Measurements from ENCODE around the gene TSHZ2. TPM values are rescaled to one million over a fixed set of nuclear protein-coding genes. Genes with fewer than 3 reads are reported as not detected.

The TSHZ2 gene
- total RNA-seq, 1 donor from 2014 or later: 1.2 TPM

GRCh38 chr20:53044296-53044695, 72.1 kb downstream of the TSHZ2 start:
- FAIRE-seq (no peak), DNase-seq (ENCODE audit: low read depth) (no peak)
- H3K36me3 ChIP-seq (ENCODE audit: insufficient read depth, low read length): no peaks in the 10 kb centered on the region
- H3K4me3 ChIP-seq (ENCODE audit: insufficient read depth, low read depth, low read length): no peak overlapping the region
- H3K27ac ChIP-seq (ENCODE audit: low read depth, low read length): no peak overlapping the region
- no peak overlapping the region for H3K9ac ChIP-seq (ENCODE audit: low read length)
- no peaks in the 10 kb centered on the region for H4K20me1 ChIP-seq (ENCODE audit: insufficient read depth, low read length)
- no peaks in the 10 kb centered on the region for H3K36me3 Mint-ChIP-seq (ENCODE audit: low read depth, unreplicated experiment)
- H3K27ac Mint-ChIP-seq (ENCODE audit: unreplicated experiment): no peak overlapping the region
- H3K9me3 ChIP-seq (ENCODE audit: insufficient read depth, low read depth, low read length): peaks cover 3% of the 10 kb centered on the region
- H3K4me1 ChIP-seq (ENCODE audit: insufficient read depth, low read length): no peaks in the 10 kb centered on the region
- TF ChIP-seq CTCF (IDR thresholded peaks at IDR 0.05; ENCODE audit: insufficient read depth, low read depth, low read length) (no peak), EZH2 (IDR thresholded peaks at IDR 0.05; ENCODE audit: insufficient read depth, low read length) (no peak)
- H3K79me2 ChIP-seq (ENCODE audit: insufficient read depth, low read length): no peaks in the 10 kb centered on the region
- peaks cover 4% of the 10 kb centered on the region for H3K27me3 Mint-ChIP-seq (ENCODE audit: low read depth, unreplicated experiment)
- no peaks in the 10 kb centered on the region for H3K4me1 Mint-ChIP-seq (ENCODE audit: low read depth, unreplicated experiment)
- no peak overlapping the region for H3K4me2 ChIP-seq (ENCODE audit: low read length)
- H3K9me3 Mint-ChIP-seq (ENCODE audit: unreplicated experiment): peaks cover 5% of the 10 kb centered on the region
- no peak overlapping the region for H3K4me3 Mint-ChIP-seq (ENCODE audit: unreplicated experiment)
- H3K27me3 ChIP-seq (ENCODE audit: insufficient read depth, low read length): no peaks in the 10 kb centered on the region
- no peak overlapping the region for H2AFZ ChIP-seq (ENCODE audit: low read depth, low read length)

- H3K4me3 ChIP-seq (ENCODE audit: insufficient read depth, low read depth, low read length): no peak overlapping the region
- no peak overlapping the region for H3K9ac ChIP-seq (ENCODE audit: low read length)
- DNase-seq (ENCODE audit: low read depth): no peak
- Mint-ChIP-seq H3K9me3 (ENCODE audit: unreplicated experiment) (peaks cover 5% of the 10 kb centered on the region), H3K4me3 (ENCODE audit: unreplicated experiment) (no peak overlapping the region), H3K4me1 (ENCODE audit: low read depth, unreplicated experiment) (no peaks in the 10 kb centered on the region), H3K27me3 (ENCODE audit: low read depth, unreplicated experiment) (peaks cover 4% of the 10 kb centered on the region), H3K36me3 (ENCODE audit: low read depth, unreplicated experiment) (no peaks in the 10 kb centered on the region), H3K27ac (ENCODE audit: unreplicated experiment) (no peak overlapping the region)
- no peaks in the 10 kb centered on the region for H3K36me3 ChIP-seq (ENCODE audit: insufficient read depth, low read length)
- no peaks in the 10 kb centered on the region for H3K27me3 ChIP-seq (ENCODE audit: insufficient read depth, low read length)
- no peak overlapping the region for H3K4me2 ChIP-seq (ENCODE audit: low read length)
- no peaks in the 10 kb centered on the region for H3K79me2 ChIP-seq (ENCODE audit: insufficient read depth, low read length)
- H2AFZ ChIP-seq (ENCODE audit: low read depth, low read length): no peak overlapping the region
- H3K27ac ChIP-seq (ENCODE audit: low read depth, low read length): no peak overlapping the region
- H3K4me1 ChIP-seq (ENCODE audit: insufficient read depth, low read length): no peaks in the 10 kb centered on the region
- FAIRE-seq: no peak
- no peaks in the 10 kb centered on the region for H4K20me1 ChIP-seq (ENCODE audit: insufficient read depth, low read length)
- peaks cover 3% of the 10 kb centered on the region for H3K9me3 ChIP-seq (ENCODE audit: insufficient read depth, low read depth, low read length)
- TF ChIP-seq CTCF (IDR thresholded peaks at IDR 0.05; ENCODE audit: insufficient read depth, low read depth, low read length) (no peak), EZH2 (IDR thresholded peaks at IDR 0.05; ENCODE audit: insufficient read depth, low read length) (no peak)
These were observed 73.8 kb downstream of the TSHZ2 start for GRCh38 chr20:53045941-53046340.

- no peak overlapping the region for H3K27ac ChIP-seq (ENCODE audit: low read depth, low read length)
- no peaks in the 10 kb centered on the region for H3K27me3 ChIP-seq (ENCODE audit: insufficient read depth, low read length)
- H3K4me2 ChIP-seq (ENCODE audit: low read length): no peak overlapping the region
- H3K9ac ChIP-seq (ENCODE audit: low read length): no peak overlapping the region
- no peak overlapping the region for H2AFZ ChIP-seq (ENCODE audit: low read depth, low read length)
- Mint-ChIP-seq H3K27me3 (ENCODE audit: low read depth, unreplicated experiment) (peaks cover 4% of the 10 kb centered on the region), H3K4me3 (ENCODE audit: unreplicated experiment) (no peak overlapping the region), H3K27ac (ENCODE audit: unreplicated experiment) (no peak overlapping the region), H3K4me1 (ENCODE audit: low read depth, unreplicated experiment) (no peaks in the 10 kb centered on the region), H3K9me3 (ENCODE audit: unreplicated experiment) (peaks cover 5% of the 10 kb centered on the region), H3K36me3 (ENCODE audit: low read depth, unreplicated experiment) (no peaks in the 10 kb centered on the region)
- no peaks in the 10 kb centered on the region for H3K4me1 ChIP-seq (ENCODE audit: insufficient read depth, low read length)
- H4K20me1 ChIP-seq (ENCODE audit: insufficient read depth, low read length): no peaks in the 10 kb centered on the region
- no peaks in the 10 kb centered on the region for H3K79me2 ChIP-seq (ENCODE audit: insufficient read depth, low read length)
- H3K9me3 ChIP-seq (ENCODE audit: insufficient read depth, low read depth, low read length): peaks cover 3% of the 10 kb centered on the region
- no peaks in the 10 kb centered on the region for H3K36me3 ChIP-seq (ENCODE audit: insufficient read depth, low read length)
- no peak for TF ChIP-seq EZH2 (IDR thresholded peaks at IDR 0.05; ENCODE audit: insufficient read depth, low read length)
- TF ChIP-seq CTCF (IDR thresholded peaks at IDR 0.05; ENCODE audit: insufficient read depth, low read depth, low read length): no peak
- DNase-seq (ENCODE audit: low read depth) (no peak), FAIRE-seq (no peak)
- no peak overlapping the region for H3K4me3 ChIP-seq (ENCODE audit: insufficient read depth, low read depth, low read length)
These were observed 75.0 kb downstream of the TSHZ2 start for GRCh38 chr20:53047203-53047602.

Data from astrocyte (in vitro differentiated cells and primary cell).